Hepatocyte (in vitro differentiated cells): ENCODE measurements around the gene SLC35G1. TPM values are rescaled to one million over a fixed set of nuclear protein-coding genes. Genes with fewer than 3 reads are reported as not detected.
A peak's percentile ranks its signal among the peaks of the same experiment; 100 is the strongest.

ENCODE experiments used
- DNase-seq: peaks from one replicate; pipeline ENCODE4 v3.0.0-alpha.2; 2016; ENCODE audit warnings: low spot score
- H2AFZ ChIP-seq: fragments of 200-600 bp; sonication (generic); 2 replicates; pipeline ENCODE4 v1.6.0; 2016; ENCODE audit warnings: antibody characterized with exemption, mild to moderate bottlenecking
- H3K27ac ChIP-seq: fragments of 200-600 bp; sonication (generic); 2 replicates; pipeline ENCODE4 v1.5.1; 2016; ENCODE audit warnings: mild to moderate bottlenecking
- H3K27me3 ChIP-seq: fragments of 200-600 bp; sonication (generic); 2 replicates; pipeline ENCODE4 v1.6.1; 2016
- H3K36me3 ChIP-seq: fragments of 200-600 bp; sonication (generic); replicated peaks from 2 replicates; pipeline ENCODE4 v1.5.1; 2016; ENCODE audit warnings: low read depth; ENCODE audit not compliant: insufficient read depth
- H3K4me1 ChIP-seq: fragments of 200-600 bp; sonication (generic); 2 replicates; pipeline ENCODE4 v1.5.1; 2016; ENCODE audit warnings: mild to moderate bottlenecking, moderate library complexity; ENCODE audit not compliant: insufficient read depth
- H3K4me2 ChIP-seq: fragments of 200-600 bp; sonication (generic); 2 replicates; pipeline ENCODE4 v1.6.0; 2016
- H3K4me3 ChIP-seq: fragments of 200-600 bp; sonication (generic); 2 replicates; pipeline ENCODE4 v1.5.1; 2016; ENCODE audit warnings: mild to moderate bottlenecking
- H3K79me2 ChIP-seq: fragments of 200-600 bp; sonication (generic); 2 replicates; pipeline ENCODE4 v1.6.0; 2017; ENCODE audit warnings: mild to moderate bottlenecking
- H3K9me2 ChIP-seq: fragments of 200-600 bp; sonication (generic); replicated peaks from 2 replicates; pipeline ENCODE4 v1.6.0; 2017; ENCODE audit warnings: mild to moderate bottlenecking; ENCODE audit not compliant: insufficient read depth
- H3K9me3 ChIP-seq: fragments of 200-600 bp; sonication (generic); 2 replicates; pipeline ENCODE4 v1.5.1; 2016; ENCODE audit warnings: low read depth, mild to moderate bottlenecking
- H4K20me1 ChIP-seq: fragments of 200-600 bp; sonication (generic); 2 replicates; pipeline ENCODE4 v1.6.0; 2016; ENCODE audit warnings: mild to moderate bottlenecking; ENCODE audit not compliant: insufficient read depth, poor library complexity, severe bottlenecking
- CTCF ChIP-seq: fragments of 200-600 bp; sonication (generic); IDR thresholded peaks from 2 replicates; pipeline ENCODE4 v1.5.1; 2016; ENCODE audit warnings: antibody characterized with exemption, mild to moderate bottlenecking; ENCODE audit not compliant: poor library complexity
- EZH2 ChIP-seq: fragments of 200-600 bp; sonication (generic); IDR thresholded peaks from 2 replicates; pipeline ENCODE4 v1.6.1; 2016; ENCODE audit warnings: antibody characterized with exemption, mild to moderate bottlenecking, borderline replicate concordance
- EZH2phosphoT487 ChIP-seq: fragments of 200-600 bp; sonication (generic); IDR thresholded peaks from one replicate; pipeline ENCODE4 v1.6.1; 2018; ENCODE audit warnings: antibody characterized with exemption, mild to moderate bottlenecking, low read depth, moderate library complexity; ENCODE audit not compliant: unreplicated experiment, severe bottlenecking
- WGBS: methylation state at CpG from one replicate; pipeline ENCODE4 v1.1.6; 2016; ENCODE audit warnings: low lambda C conversion rate; ENCODE audit errors: missing lambda C conversion rate; 5-methylcytosine and 5-hydroxymethylcytosine counted together
- polyA plus RNA-seq: library from polyadenylated mRNA; unstranded; fragments of >200 nt; fragmentation: Nextera tagmentation; extraction: Ambion mirVana; gene quantifications from 2 replicates; pipeline ENCODE4 v1.2.1, GENCODE V29; 2016
- total RNA-seq: library from RNA; depleted of rRNA; stranded (reverse); fragments of >200 nt; gene quantifications from 2 replicates; pipeline ENCODE4 v1.2.3, GENCODE V29; 2014

The SLC35G1 gene
- total and polyA plus RNA-seq, 2 experiments from 2014 or later = 12.7 to 19.1 TPM

- no peaks in the 10 kb centered on the region for H3K79me2 ChIP-seq
- no peak overlapping the region for H3K27ac ChIP-seq
- no peaks in the 10 kb centered on the region for H3K9me3 ChIP-seq
- H3K27me3 ChIP-seq = no peaks in the 10 kb centered on the region
- H4K20me1 ChIP-seq = no peaks in the 10 kb centered on the region
- H2AFZ ChIP-seq = no peak overlapping the region
- H3K36me3 ChIP-seq = no peaks in the 10 kb centered on the region
- peak overlapping the region; percentile 50 for H3K4me2 ChIP-seq
- no peak overlapping the region for H3K4me3 ChIP-seq
- H3K9me2 ChIP-seq = no peaks in the 10 kb centered on the region
- 27% methylated on average over 3 of the region's 3 CpGs for WGBS
- peaks cover 18% of the 10 kb centered on the region for H3K4me1 ChIP-seq
- DNase-seq = peak; percentile 44
- TF ChIP-seq EZH2 (no peak), EZH2phosphoT487 (no peak), CTCF (no peak)
These were observed 38.8 kb upstream of the SLC35G1 start for GRCh38 chr10:93854975-93855374.

DNA sequence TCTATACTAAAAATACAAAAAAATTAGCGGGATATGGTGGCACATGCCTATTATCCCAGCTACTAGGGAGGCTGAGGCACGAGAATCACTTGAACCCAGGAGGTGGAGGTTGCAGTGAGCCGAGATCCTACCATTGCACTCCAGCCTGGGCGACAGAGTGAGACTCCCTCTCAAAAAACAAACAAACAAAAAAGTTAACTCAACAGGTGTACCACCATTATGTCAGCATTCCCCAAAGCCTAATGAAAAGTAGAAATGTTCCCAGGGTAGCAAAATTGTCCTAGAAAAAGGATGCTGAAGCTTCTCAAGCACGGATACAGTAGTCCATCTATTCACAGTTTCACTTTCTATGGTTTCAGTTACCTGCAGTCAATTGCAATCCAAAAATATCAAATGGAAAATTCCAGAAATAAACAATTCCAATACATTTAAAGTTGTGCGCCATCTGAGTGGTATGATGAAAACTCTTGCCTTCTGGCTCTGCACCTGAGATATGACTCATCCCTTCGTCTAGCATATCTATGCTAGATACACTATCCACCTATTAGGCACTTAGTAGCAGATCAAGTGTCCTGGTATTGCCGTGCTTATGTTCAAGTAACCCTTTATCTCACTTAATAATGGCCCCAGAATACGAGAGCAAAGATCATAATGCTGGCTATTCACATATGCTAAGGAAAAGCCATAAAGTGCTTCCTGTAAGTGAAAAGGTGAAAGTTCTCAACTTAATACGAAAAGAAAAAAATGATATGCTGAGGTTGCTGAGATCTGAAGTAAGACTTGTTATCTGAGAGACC lies 37.2 kb upstream of the SLC35G1 start:
- peak; percentile 43 for DNase-seq
- no peaks in the 10 kb centered on the region for H3K79me2 ChIP-seq
- TF ChIP-seq EZH2 = no peak
- TF ChIP-seq EZH2phosphoT487 = no peak
- TF ChIP-seq CTCF = no peak
- H3K9me2 ChIP-seq = no peaks in the 10 kb centered on the region
- no peaks in the 10 kb centered on the region for H3K9me3 ChIP-seq
- peaks cover 18% of the 10 kb centered on the region for H3K4me1 ChIP-seq
- H3K4me3 ChIP-seq = no peak overlapping the region
- no peak overlapping the region for H3K27ac ChIP-seq
- no peak overlapping the region for H2AFZ ChIP-seq
- H3K36me3 ChIP-seq = no peaks in the 10 kb centered on the region
- WGBS = 80% methylated on average over 10 of the region's 10 CpGs
- H4K20me1 ChIP-seq = no peaks in the 10 kb centered on the region
- H3K4me2 ChIP-seq = no peak overlapping the region
- H3K27me3 ChIP-seq = no peaks in the 10 kb centered on the region

- Histone ChIP-seq H4K20me1 (no peaks in the 10 kb centered on the region), H3K4me3 (no peak overlapping the region), H3K36me3 (no peaks in the 10 kb centered on the region), H3K4me1 (peaks cover 18% of the 10 kb centered on the region), H3K9me2 (no peaks in the 10 kb centered on the region), H2AFZ (no peak overlapping the region), H3K4me2 (no peak overlapping the region), H3K27ac (no peak overlapping the region), H3K79me2 (no peaks in the 10 kb centered on the region), H3K9me3 (no peaks in the 10 kb centered on the region), H3K27me3 (no peaks in the 10 kb centered on the region)
- DNase-seq = no peak
- 37% methylated on average over 3 of the region's 3 CpGs for WGBS
- peak; percentile 67 for TF ChIP-seq CTCF
- TF ChIP-seq EZH2 = no peak
These were observed 34.6 kb upstream of the SLC35G1 start for GRCh38 chr10:93859049-93859655.
